ENCODE data around the gene SMARCB1. TPM values are rescaled to one million over a fixed set of nuclear protein-coding genes. Genes with fewer than 3 reads are reported as not detected.

The SMARCB1 gene
- total RNA-seq, 1 donor from 2014 or later = 52.0 TPM

- H3K4me1 ChIP-seq = peaks cover 57% of the 10 kb centered on the region
- no peaks in the 10 kb centered on the region for H3K27me3 ChIP-seq (ENCODE audit: low read depth)
- peak overlapping the region; percentile 100 for H3K27ac ChIP-seq (replicated peaks)
- no peaks in the 10 kb centered on the region for H3K9me3 ChIP-seq (replicated peaks)
- DNase-seq = no peak
- H3K4me3 ChIP-seq = peak overlapping the region; percentile 95
- intact Hi-C loops (cut with micrococcal nuclease) = no loop called here
- TF ChIP-seq, protein P1, sequence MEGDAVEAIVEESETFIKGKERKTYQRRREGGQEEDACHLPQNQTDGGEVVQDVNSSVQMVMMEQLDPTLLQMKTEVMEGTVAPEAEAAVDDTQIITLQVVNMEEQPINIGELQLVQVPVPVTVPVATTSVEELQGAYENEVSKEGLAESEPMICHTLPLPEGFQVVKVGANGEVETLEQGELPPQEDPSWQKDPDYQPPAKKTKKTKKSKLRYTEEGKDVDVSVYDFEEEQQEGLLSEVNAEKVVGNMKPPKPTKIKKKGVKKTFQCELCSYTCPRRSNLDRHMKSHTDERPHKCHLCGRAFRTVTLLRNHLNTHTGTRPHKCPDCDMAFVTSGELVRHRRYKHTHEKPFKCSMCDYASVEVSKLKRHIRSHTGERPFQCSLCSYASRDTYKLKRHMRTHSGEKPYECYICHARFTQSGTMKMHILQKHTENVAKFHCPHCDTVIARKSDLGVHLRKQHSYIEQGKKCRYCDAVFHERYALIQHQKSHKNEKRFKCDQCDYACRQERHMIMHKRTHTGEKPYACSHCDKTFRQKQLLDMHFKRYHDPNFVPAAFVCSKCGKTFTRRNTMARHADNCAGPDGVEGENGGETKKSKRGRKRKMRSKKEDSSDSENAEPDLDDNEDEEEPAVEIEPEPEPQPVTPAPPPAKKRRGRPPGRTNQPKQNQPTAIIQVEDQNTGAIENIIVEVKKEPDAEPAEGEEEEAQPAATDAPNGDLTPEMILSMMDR (IDR thresholded peaks at IDR 0.05; ENCODE audit: borderline replicate concordance) = no peak
- H3K36me3 ChIP-seq = no peaks in the 10 kb centered on the region
Measured at GRCh38 chr22:23786261-23786710, 480 bp upstream of the SMARCB1 start.

GRCh38 chr22:23787600-23787896 lies 782 bp downstream of the SMARCB1 start:
- TF ChIP-seq, protein P1 (IDR thresholded peaks at IDR 0.05; ENCODE audit: borderline replicate concordance) = no peak
- DNase-seq = no peak
- H3K27ac ChIP-seq (replicated peaks) = peak overlapping the region; percentile 100
- peaks cover 68% of the 10 kb centered on the region for H3K4me1 ChIP-seq
- H3K4me3 ChIP-seq = peak overlapping the region; percentile 95
- intact Hi-C loops (cut with micrococcal nuclease) = no loop called here
- H3K27me3 ChIP-seq (ENCODE audit: low read depth) = no peaks in the 10 kb centered on the region
- no peaks in the 10 kb centered on the region for H3K9me3 ChIP-seq (replicated peaks)
- H3K36me3 ChIP-seq = peaks cover 8% of the 10 kb centered on the region

DNA sequence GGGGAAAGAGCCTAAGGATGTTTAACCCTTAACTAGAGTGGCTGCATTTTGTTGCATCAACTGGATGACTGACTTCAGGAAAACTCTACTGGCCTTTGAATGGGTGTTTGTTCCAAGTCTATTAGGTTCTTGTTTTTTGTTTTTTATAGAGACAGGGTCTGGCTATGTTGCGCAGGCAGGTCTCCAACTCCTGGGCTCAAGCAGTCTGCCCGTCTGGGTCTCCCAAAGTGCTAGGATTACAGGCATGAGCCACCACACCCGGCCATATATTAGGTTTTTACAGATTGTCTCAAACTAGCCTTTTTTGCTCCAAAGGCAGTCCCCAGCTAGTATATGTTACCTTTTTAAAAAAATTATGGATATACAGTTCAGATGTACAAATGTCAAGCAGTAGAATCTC lies 1.1 kb downstream of the SMARCB1 start:
- TF ChIP-seq, protein P1 (IDR thresholded peaks at IDR 0.05; ENCODE audit: borderline replicate concordance) = no peak
- Histone ChIP-seq H3K27ac (replicated peaks) (peak overlapping the region; percentile 100), H3K36me3 (peaks cover 11% of the 10 kb centered on the region), H3K27me3 (ENCODE audit: low read depth) (no peaks in the 10 kb centered on the region), H3K9me3 (replicated peaks) (no peaks in the 10 kb centered on the region), H3K4me3 (peak overlapping the region; percentile 95), H3K4me1 (peaks cover 68% of the 10 kb centered on the region)
- intact Hi-C loops (cut with micrococcal nuclease) = no loop called here
- DNase-seq = no peak

DNA sequence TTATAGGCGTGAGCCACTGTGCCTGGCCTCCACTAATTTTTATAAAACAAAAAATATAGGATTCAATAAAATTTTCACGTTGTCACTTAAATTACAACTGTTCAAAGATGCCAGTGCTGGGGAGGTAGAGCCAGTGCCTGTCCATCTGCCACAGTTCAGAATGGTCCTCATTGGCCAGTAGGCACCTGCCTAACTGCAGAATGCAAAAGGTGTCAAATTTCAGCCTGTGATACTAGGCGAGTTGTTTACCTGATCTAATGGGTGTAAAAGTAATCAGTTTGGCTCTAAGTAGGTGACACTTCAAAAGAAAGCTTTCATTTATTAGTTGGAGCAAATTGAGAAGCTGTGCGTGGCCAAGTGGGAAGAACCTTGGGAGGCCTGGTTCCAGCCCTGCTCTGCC lies 2.4 kb downstream of the SMARCB1 start:
- peaks cover 23% of the 10 kb centered on the region for H3K36me3 ChIP-seq
- H3K9me3 ChIP-seq (replicated peaks) = no peaks in the 10 kb centered on the region
- peak overlapping the region; percentile 1 for H3K27ac ChIP-seq (replicated peaks)
- no peak overlapping the region for H3K4me3 ChIP-seq
- no peak for DNase-seq
- TF ChIP-seq, protein P1 (IDR thresholded peaks at IDR 0.05; ENCODE audit: borderline replicate concordance) = no peak
- intact Hi-C loops (cut with micrococcal nuclease) = no loop called here
- no peaks in the 10 kb centered on the region for H3K27me3 ChIP-seq (ENCODE audit: low read depth)
- H3K4me1 ChIP-seq = peaks cover 68% of the 10 kb centered on the region

DNA sequence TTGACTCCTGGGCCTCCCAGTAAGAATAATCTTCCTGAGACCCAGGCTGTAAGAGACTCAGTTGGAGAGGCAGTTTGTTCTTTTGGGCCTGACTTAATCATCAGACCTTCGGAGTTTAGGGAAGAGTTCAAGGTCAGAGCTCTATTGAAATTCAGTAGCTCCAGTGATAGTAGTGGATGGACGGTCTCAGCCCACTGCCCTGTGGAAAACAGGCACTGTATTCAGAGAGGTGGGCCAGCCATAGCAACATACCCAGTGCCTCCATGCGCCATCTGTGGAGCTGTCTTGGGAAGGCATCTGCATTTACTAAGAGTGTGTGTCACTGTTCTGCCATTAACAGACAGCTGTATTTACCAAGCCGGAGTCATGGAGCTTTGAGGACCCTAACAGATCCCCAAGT lies 2.9 kb downstream of the SMARCB1 start:
- Histone ChIP-seq H3K4me1 (peaks cover 68% of the 10 kb centered on the region), H3K36me3 (peaks cover 28% of the 10 kb centered on the region), H3K4me3 (no peak overlapping the region), H3K27ac (replicated peaks) (peak overlapping the region; percentile 1), H3K27me3 (ENCODE audit: low read depth) (no peaks in the 10 kb centered on the region), H3K9me3 (replicated peaks) (no peaks in the 10 kb centered on the region)
- no peak for DNase-seq
- intact Hi-C loops (cut with micrococcal nuclease) = no loop called here
- TF ChIP-seq, protein P1 (IDR thresholded peaks at IDR 0.05; ENCODE audit: borderline replicate concordance) = no peak

Measured in left ventricle myocardium inferior (tissue), 1 donor.